ENCODE data around the gene SMIM24. TPM values are rescaled to one million over a fixed set of nuclear protein-coding genes. Genes with fewer than 3 reads are reported as not detected.

The SMIM24 gene
- total and polyA plus RNA-seq, 9 of the 15 experiments (the other 6 are each of a cell fraction or from before 2014, with no cell fraction given) = 0.45 to 12.3 (median 1.4) TPM; not detected in 1

GRCh38 chr19:3458229-3459088 is 21.9 kb downstream of the SMIM24 start (continued):
- TF ChIP-seq ELK3 (CRISPR knock-in tag; IDR thresholded peaks at IDR 0.05) = no peak

- no peaks in the 10 kb centered on the region for H3K9me1 ChIP-seq (ENCODE audit: control insufficient read depth, insufficient read depth, low read length)
- intact Hi-C loops (cut with micrococcal nuclease) = no loop called here
Measured at GRCh38 chr19:3457528-3458228, 22.6 kb downstream of the SMIM24 start.

More at GRCh38 chr19:3457528-3458228, 22.6 kb downstream of the SMIM24 start:
- Histone ChIP-seq H3K36me3 (ENCODE audit: control insufficient read depth, insufficient read depth, low read length) (peaks cover 90% of the 10 kb centered on the region), H3K27me3 (ENCODE audit: control insufficient read depth in 2 of 2, insufficient read depth in 2 of 2, low read length in 2 of 2) (no peaks in the 10 kb centered on the region), H2AFZ (ENCODE audit: low read depth, low read length) (no peak overlapping the region), H3K79me2 (ENCODE audit: control insufficient read depth, insufficient read depth, low read length) (peaks cover 5% of the 10 kb centered on the region; the same call in 2 of the 3 replicates), H3K27ac (ENCODE audit: extremely low read depth, low read depth, low read length) (no peak overlapping the region), H3K4me2 (ENCODE audit: insufficient read depth, low read length) (no peak overlapping the region), H3K4me1 (replicated peaks in 1 of 2; ENCODE audit: control insufficient read depth in 2 of 2, insufficient read depth in 2 of 2, low read length in 2 of 2) (peaks cover 0 to 43% of the 10 kb centered on the region in 2 experiments; a peak in 2 of 5 replicates), H4K20me1 (replicated peaks; ENCODE audit: control insufficient read depth, insufficient read depth, low read length) (peaks cover 8% of the 10 kb centered on the region), H3K9me3 (replicated peaks; ENCODE audit: control insufficient read depth, insufficient read depth, low read depth, low read length) (no peaks in the 10 kb centered on the region), H3K9ac (ENCODE audit: insufficient read depth in 1 of 2, low read depth in 2 of 2, low read length in 2 of 2) (no peak overlapping the region), H3K4me3 (no peak overlapping the region)
- no peak for FAIRE-seq
- no TSS peak for BruUV-seq (replicated peaks)
- 85% methylated on average over 19 of the region's 22 CpGs for WGBS (ENCODE audit: insufficient coverage, low coverage, missing lambda C conversion rate)
- CTCF ChIA-PET (ENCODE audit: low intra/inter-chr PET ratio) = no interaction called here
- in situ Hi-C loops (cut with MboI) = no loop called here
- POLR2A ChIA-PET = no interaction called here
- peak in 1 of 4 experiments; percentile 11 for DNase-seq (ENCODE audit: extremely low read depth in 1 of 4, low spot score in 3 of 4)
- ATAC-seq = no peak; the same call in 2 of the 3 replicates
- TF ChIP-seq PHTF2 (CRISPR knock-in tag; IDR thresholded peaks at IDR 0.05) (no peak), ZBTB7A (IDR thresholded peaks at IDR 0.05; ENCODE audit: borderline replicate concordance, control insufficient read depth, low read depth, low read length) (no peak; the same call in 1 of the 2 replicates), POLR2G (IDR thresholded peaks at IDR 0.05; ENCODE audit: low read depth, low read length) (peak; percentile 28; the same call in 1 of the 2 replicates)
